ENCODE data around the gene ARID1B.

GRCh38 chr6:157001716-157002115 lies 224.5 kb downstream of the ARID1B start:
- no peak for TF ChIP-seq CTCF (IDR thresholded peaks at IDR 0.05)
- TF ChIP-seq EZH2 (IDR thresholded peaks at IDR 0.05; ENCODE audit: borderline replicate concordance, insufficient read depth, low read depth, low read length, poor library complexity, severe bottlenecking), result no peak
